SK-N-MC (cell line): ENCODE data around the gene EMP2.
"Not testable (repeated sequence)": the region's sequence is repeated elsewhere in the genome, so short reads cannot be mapped to it uniquely, and the experiment has no call there.

ENCODE experiments used
- DNase-seq: peaks from one replicate; pipeline ENCODE4 v3.0.0-alpha.2; 2011; ENCODE audit warnings: low read depth, low spot score
- H3K27ac ChIP-seq: fragments of 200-600 bp; sonication (generic); 2 replicates; pipeline ENCODE4 v1.5.1; 2016; ENCODE audit warnings: mixed run types
- H3K36me3 ChIP-seq: fragments of 200-600 bp; sonication (generic); 2 replicates; pipeline ENCODE4 v1.6.1; 2017; ENCODE audit warnings: antibody characterized with exemption, low read length, mixed read lengths; ENCODE audit not compliant: insufficient read depth
- H3K4me3 ChIP-seq: fragments of 200-600 bp; sonication (generic); 2 replicates; pipeline ENCODE4 v1.5.1; 2016
- H3K9ac ChIP-seq: fragments of 200-600 bp; sonication (generic); 2 replicates; pipeline ENCODE4 v1.8.0; 2017; ENCODE audit warnings: mixed run types, mixed read lengths; ENCODE audit not compliant: insufficient read length
- H3K9me3 ChIP-seq: fragments of 200-600 bp; sonication (generic); 2 replicates; pipeline ENCODE4 v1.6.1; 2017; ENCODE audit warnings: low read depth, mild to moderate bottlenecking, antibody characterized with exemption, low read length, moderate library complexity, mixed read lengths
- EZH2 ChIP-seq: fragments of 200-600 bp; sonication (generic); IDR thresholded peaks from one replicate; pipeline ENCODE4 v1.6.1; 2017; ENCODE audit warnings: antibody characterized with exemption
- FOXP2 ChIP-seq: optimal IDR thresholded peaks from 2 replicates; pipeline ENCODE3; 2011; ENCODE audit warnings: mild to moderate bottlenecking, moderate library complexity; ENCODE audit not compliant: insufficient read depth; ENCODE audit errors: extremely low read length, control extremely low read depth
- POLR2AphosphoS5 ChIP-seq: IDR thresholded peaks from 2 replicates; pipeline ENCODE4 v1.6.1; 2012; ENCODE audit warnings: mild to moderate bottlenecking, low read depth, low read length, borderline replicate concordance

Gene EMP2

GRCh38 chr16:10579965-10580882 is at the start of gene EMP2:
EMP2 (minus strand) TSS chr16:10580598; CDS start chr16:10547617, 32,981 bp downstream.
- no peaks in the 10 kb centered on the region for H3K36me3 ChIP-seq
- no peaks in the 10 kb centered on the region for H3K9me3 ChIP-seq
- peak within 1 kb of the TSS; percentile 78 for H3K9ac ChIP-seq
- no peak for DNase-seq
- no peak for TF ChIP-seq FOXP2
- TF ChIP-seq POLR2AphosphoS5 = peak; percentile 42; the same call in 1 of the 2 replicates
- no peak within 1 kb of the TSS for H3K27ac ChIP-seq
- H3K4me3 ChIP-seq = peak within 1 kb of the TSS; percentile 83

GRCh38 chr16:10629592-10629963 is 49.2 kb upstream of the EMP2 start:
- Histone ChIP-seq H3K36me3 (no peaks in the 10 kb centered on the region), H3K9ac (no peak overlapping the region), H3K4me3 (no peak overlapping the region), H3K27ac (no peak overlapping the region), H3K9me3 (no peaks in the 10 kb centered on the region)
- TF ChIP-seq EZH2 (no peak), FOXP2 (no peak), POLR2AphosphoS5 (no peak)
- DNase-seq = no peak

- Histone ChIP-seq H3K9ac (no peak overlapping the region), H3K9me3 (no peaks in the 10 kb centered on the region), H3K4me3 (no peak overlapping the region), H3K27ac (no peak overlapping the region), H3K36me3 (no peaks in the 10 kb centered on the region)
- TF ChIP-seq EZH2 (no peak), POLR2AphosphoS5 (no peak), FOXP2 (no peak)
- no peak for DNase-seq
Observed at GRCh38 chr16:10625595-10626357, 45.4 kb upstream of the EMP2 start.

GRCh38 chr16:10624527-10624926 is 44.1 kb upstream of the EMP2 start:
- DNase-seq = no peak
- Histone ChIP-seq H3K36me3 (no peaks in the 10 kb centered on the region), H3K27ac (no peak overlapping the region), H3K4me3 (no peak overlapping the region), H3K9me3 (no peaks in the 10 kb centered on the region), H3K9ac (no peak overlapping the region)
- TF ChIP-seq FOXP2 = no peak

- Histone ChIP-seq H3K27ac (no peak overlapping the region), H3K9ac (no peak overlapping the region), H3K4me3 (no peak overlapping the region), H3K9me3 (no peaks in the 10 kb centered on the region), H3K36me3 (no peaks in the 10 kb centered on the region)
- no peak for DNase-seq
- no peak for TF ChIP-seq POLR2AphosphoS5
Observed at GRCh38 chr16:10623059-10623458, 42.7 kb upstream of the EMP2 start.

- H3K27ac ChIP-seq = no peak overlapping the region
- H3K9ac ChIP-seq = no peak overlapping the region
- no peak overlapping the region for H3K4me3 ChIP-seq
- TF ChIP-seq EZH2 = no peak
- TF ChIP-seq FOXP2 = no peak
- TF ChIP-seq POLR2AphosphoS5 = no peak
- H3K9me3 ChIP-seq = no peaks in the 10 kb centered on the region
- H3K36me3 ChIP-seq = no peaks in the 10 kb centered on the region
- DNase-seq = no peak
Observed at GRCh38 chr16:10622036-10622921, 41.9 kb upstream of the EMP2 start.

- not testable (repeated sequence) for H3K9me3 ChIP-seq, H3K4me3 ChIP-seq, H3K36me3 ChIP-seq, DNase-seq, H3K9ac ChIP-seq, H3K27ac ChIP-seq
Observed at GRCh38 chr16:10621216-10621949, 41.0 kb upstream of the EMP2 start.

- Histone ChIP-seq H3K36me3 (no peaks in the 10 kb centered on the region), H3K4me3 (no peak overlapping the region), H3K9me3 (no peaks in the 10 kb centered on the region), H3K27ac (no peak overlapping the region), H3K9ac (no peak overlapping the region)
- DNase-seq = no peak
- TF ChIP-seq FOXP2 (no peak), POLR2AphosphoS5 (no peak)
Observed at GRCh38 chr16:10620120-10620519, 39.7 kb upstream of the EMP2 start.
